C1 segment of cervical spinal cord (tissue), 14 donors: ENCODE data around the gene IRGQ.
A peak's percentile ranks its signal among the peaks of the same experiment; 100 is the strongest.

Experiments used
- DNase-seq, 14 donors: peaks; one replicate each; lab custom pipeline; 2025; lab: John Stamatoyannopoulos, UW

IRGQ gene, protein sequence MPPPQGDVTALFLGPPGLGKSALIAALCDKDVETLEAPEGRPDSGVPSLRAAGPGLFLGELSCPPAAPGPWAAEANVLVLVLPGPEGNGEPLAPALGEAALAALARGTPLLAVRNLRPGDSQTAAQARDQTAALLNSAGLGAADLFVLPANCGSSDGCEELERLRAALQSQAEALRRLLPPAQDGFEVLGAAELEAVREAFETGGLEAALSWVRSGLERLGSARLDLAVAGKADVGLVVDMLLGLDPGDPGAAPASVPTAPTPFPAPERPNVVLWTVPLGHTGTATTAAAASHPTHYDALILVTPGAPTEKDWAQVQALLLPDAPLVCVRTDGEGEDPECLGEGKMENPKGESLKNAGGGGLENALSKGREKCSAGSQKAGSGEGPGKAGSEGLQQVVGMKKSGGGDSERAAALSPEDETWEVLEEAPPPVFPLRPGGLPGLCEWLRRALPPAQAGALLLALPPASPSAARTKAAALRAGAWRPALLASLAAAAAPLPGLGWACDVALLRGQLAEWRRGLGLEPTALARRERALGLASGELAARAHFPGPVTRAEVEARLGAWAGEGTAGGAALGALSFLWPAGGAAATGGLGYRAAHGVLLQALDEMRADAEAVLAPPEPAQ

DNA sequence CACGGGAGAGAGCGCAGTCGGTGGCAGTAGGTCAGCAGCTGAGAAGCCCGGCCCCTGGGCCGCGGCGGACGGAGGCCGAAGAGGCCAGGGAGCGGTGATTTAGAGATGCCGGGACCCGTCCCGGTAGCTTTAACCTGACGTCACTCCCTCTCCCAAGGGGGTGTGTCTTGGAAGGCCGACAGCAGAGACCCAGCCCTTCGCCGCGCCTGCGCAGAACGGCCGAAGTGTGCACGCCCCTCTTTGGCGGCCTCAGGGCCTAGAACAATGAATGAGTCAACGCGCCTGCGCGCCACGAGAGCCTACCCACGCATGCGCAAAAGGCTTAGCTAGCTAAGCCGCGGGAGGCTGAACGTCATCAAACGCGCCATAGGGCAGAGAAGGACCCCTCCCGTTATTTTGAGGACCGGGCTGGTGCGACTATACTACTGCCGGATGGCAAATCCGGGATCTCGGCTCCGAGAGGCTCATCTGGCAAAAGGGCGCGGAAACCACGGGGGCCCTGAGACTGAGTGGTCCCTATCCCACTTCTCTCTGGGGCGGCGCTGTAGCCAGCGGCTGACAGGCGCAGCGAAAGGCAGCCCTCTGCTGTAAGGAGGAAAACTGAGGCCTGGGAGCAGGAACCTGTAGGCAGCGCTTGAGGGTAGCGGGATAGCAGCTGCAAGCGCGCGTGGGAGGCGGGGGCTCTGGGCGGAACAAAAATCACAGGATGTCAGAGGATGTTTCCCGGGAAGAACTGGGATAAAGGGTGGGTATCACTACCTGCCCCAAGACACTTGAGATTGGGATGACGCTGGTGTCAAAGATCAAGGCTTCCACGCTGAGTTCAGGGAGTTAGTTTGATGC lies at the start of gene IRGQ, which contains the start of gene ZNF576:
IRGQ (minus strand) TSS at position 136 of the 843 bp plus-strand sequence. CDS start 796 bp downstream, outside the sequence.
ZNF576 (plus strand) TSS at position 597 of the 843 bp plus-strand sequence. CDS start 514 bp downstream, outside the sequence.
- DNase-seq: peak; percentile 97 to 100 (median 99)

- DNase-seq: no peak
These were observed 48.2 kb upstream of the IRGQ start for GRCh38 chr19:43644181-43644580.

DNA sequence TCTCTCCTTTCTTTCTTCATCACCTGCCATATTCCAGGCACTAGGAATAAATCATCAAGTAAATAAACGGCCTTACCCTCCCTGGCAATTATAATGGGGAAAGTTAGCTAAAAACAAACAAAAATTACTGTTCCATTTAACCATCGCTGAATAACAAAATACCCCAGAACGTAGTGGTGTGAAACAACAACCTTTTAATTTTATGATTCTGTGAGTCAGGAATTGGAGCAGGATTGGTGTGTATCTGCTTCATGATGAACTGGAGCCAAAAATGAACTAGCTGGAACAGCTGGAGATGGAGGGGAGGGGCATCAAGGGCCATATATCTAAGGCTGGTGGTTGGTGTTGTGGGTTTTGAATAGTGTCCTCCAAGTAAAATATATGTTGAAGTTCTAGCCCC lies 47.4 kb upstream of the IRGQ start:
- no peak for DNase-seq

DNA sequence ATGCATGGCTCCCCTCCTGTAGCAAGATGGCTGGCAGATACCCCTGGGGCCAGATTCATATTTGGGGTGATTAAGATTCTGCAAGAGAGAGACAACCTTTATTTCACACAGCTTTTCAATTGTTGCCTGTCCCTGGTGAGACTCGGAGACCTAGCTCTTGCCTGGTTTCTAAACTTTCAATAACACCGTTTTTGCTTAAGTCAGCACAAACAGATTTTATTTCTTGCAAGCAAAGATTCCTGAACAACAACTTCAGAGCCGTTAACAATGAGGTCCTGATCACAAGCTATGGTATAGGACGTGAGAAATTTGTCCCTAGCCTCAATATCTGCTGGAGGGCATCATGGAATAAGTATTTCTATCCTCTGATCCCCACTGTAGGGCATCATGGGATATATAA lies 46.6 kb upstream of the IRGQ start:
- no peak for DNase-seq

GRCh38 chr19:43641333-43641732 lies 45.4 kb upstream of the IRGQ start:
- no peak for DNase-seq

DNA sequence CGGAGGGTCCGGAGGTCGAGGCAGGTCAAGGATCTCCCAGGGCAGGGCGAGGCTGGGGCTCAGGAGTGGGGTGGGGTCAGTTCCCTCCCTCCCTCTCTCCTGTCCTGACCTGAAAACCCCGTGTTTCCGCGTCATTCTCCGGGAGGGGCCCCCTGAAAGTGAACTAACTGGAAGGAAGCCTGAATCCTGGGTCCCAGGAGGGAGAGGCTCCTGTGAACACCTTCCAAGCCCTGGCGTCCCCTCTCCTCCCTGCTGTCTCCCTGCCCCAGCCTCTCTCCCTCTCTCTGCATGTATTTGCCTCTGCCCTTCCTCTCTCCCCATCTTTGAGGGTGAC lies 44.5 kb upstream of the IRGQ start:
- DNase-seq: no peak

DNA sequence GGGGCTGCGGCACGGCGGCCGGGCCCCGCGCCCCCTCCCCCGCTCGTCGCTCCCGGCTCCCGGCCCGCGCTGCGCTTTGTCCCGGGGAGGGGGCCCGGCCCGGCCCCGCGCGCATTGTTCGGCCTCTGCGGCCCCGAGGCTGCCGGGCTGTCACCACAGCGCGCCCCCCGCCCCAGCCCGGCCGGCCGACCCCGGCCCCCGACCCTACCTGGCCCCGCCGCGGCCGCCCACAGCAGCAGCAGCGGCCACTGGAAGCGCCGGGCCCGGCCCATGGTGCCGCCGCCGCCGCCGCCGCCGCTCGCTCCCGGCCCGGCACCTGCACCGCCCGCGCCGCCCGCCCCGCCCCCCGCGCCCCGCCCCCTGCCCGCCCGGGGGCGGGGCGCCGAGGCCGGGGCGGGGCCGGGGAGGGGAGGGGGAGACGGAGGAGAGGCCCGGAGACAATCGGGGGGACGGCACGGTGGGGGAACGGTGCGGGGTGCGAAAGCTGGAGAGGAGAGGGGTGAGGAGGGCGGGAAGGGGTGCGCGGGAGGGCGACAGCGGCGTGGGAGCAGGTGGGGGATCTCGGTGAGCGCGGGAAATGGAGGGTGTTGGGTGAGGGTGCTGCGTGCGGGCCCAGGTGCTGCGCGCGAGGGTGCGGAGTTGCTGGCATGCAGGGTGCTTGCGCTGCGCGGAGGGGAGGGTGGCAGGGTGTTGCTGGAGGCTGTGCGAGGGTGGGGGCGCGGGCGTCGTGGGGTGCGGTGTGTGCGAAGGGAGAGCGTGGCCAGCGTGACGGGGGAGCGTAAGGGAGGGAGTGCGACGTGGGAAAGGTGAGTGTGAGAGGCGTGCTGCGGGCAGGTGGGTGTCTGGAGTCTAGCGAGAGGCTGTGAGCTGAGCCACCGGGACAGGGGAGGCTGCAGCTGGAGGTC lies 43.8 kb upstream of the IRGQ start, which contains the start of gene CADM4:
CADM4 (minus strand) TSS at position 332 of the 905 bp plus-strand sequence; CDS start at position 272, 60 bp downstream.
- peak in 8 of 14 donors; percentile 17 to 67 (median 26) for DNase-seq

- DNase-seq: peak in 3 of 14 donors; percentile 38 to 47 (median 45)
These were observed 43.1 kb upstream of the IRGQ start for GRCh38 chr19:43638995-43639518.

- peak in 9 of 14 donors; percentile 22 to 55 (median 29) for DNase-seq
These were observed 42.5 kb upstream of the IRGQ start for GRCh38 chr19:43638214-43638994.

GRCh38 chr19:43636121-43636683 lies 40.3 kb upstream of the IRGQ start:
- peak in 12 of 14 donors; percentile 14 to 81 (median 59) for DNase-seq

- peak in 1 of 14 donors; percentile 45 for DNase-seq
These were observed 39.6 kb upstream of the IRGQ start for GRCh38 chr19:43635561-43635940.

GRCh38 chr19:43634872-43635560 lies 39.1 kb upstream of the IRGQ start:
- DNase-seq: peak in 13 of 14 donors; percentile 21 to 93 (median 69)

DNA sequence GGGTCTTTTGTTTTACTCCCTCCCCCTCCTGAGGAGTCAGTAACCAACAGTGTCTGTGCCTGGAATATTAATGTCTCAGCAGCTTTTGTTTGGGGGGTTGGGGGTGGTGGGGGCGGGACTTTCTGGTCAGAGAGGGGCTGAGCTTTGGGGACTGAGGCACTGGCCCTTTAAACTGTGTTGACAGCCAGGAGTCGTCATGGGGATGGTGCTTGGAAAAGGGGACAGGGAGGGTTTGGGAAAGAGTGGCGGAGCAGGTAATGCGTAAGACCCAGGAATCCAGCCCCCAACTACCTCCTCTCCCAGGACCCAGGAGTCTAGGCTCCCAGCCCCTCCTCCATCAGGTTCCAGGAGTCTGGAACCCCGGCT lies 38.6 kb upstream of the IRGQ start:
- DNase-seq: peak in 12 of 14 donors; percentile 22 to 80 (median 54)

DNA sequence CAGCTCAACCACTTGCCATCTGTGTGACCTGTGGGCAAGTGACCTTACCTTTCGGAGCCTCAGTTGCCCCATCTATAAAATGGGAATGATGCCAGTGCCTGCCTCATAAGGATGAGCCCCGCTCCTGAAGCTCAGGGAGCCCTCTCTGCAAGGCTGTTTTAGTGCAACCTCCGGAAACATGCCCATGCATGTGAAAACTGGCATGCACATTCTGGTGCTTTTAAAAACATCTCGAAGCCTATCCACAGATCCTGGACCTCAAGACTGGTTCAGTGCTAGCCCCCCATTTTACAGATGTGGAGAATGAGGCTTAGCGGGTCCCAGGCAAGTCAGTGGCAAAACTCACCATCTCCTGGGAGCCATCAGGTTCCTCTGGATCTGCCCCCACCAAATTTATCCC lies 38.1 kb upstream of the IRGQ start:
- DNase-seq: peak in 3 of 14 donors; percentile 8 to 60 (median 45)

DNA sequence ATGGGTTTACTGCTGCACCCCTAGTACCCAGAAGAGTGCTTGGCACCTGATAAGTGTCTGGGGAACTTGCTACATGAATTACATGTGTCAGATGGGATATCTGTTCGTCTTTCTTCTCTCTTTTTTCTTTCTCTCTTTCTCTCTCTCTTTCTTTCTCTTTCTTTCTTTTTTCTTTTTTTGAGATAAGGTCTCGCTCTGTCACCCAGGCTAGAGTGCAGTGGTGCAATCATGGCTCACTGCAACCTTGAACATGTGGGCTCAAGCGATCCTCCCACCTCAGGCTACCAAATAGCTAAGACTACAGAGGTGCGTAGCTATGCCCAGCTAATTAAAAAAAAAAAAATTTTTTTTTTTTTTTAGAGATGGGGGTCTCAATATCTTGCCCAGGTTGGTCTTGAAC lies 37.6 kb upstream of the IRGQ start:
- no peak for DNase-seq

DNA sequence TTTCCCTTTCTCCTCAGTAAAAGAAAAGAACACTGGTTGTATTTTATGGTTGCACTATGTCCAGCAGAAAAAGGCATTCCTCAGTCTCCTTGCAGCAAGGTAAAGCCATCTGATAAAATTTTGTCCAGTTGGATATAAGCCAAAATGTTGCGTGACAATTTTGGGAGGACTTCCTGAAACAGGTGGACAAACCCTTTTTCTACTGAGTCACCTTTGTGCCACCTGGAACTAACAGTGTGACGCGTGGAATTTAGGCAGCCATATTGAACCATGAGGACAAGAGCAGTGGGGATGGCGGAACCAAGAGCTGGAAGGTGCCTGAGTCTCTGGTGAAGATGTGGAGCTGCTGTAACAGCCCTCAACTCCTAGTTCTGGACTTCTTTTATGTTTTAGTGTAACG lies 35.6 kb upstream of the IRGQ start:
- no peak for DNase-seq

DNA sequence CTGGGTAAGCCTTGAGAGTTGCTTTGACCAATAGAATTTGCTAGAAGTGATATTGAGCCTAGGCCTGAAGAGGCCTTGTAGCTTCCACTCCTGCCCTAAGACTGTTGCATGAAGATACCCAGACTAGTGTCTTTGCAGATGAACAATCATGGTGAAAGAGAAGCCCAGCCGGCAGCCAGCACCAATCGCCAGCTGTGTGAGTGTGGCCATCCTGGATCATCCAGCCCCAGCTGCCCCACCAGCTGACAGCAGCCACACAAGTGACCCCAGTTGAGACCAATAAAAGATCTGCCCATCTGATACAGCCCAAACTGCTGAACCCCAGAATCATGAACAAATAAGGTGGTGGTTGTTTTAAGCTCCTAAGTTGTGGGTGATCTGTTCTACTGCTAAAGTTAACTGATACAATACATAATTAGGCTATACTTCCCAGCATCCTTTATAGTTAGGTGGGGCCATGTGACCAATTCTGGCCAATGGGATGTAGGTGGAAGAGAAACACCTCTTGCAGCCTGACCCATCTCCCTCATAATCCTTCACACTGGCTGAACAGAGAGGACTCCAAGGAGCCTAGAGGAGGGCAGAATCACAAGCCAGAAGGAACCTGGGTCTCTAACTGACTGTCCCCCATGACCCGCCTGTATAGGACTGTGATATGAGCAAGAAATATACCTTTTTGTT lies 32.9 kb upstream of the IRGQ start:
- peak in 3 of 14 donors; percentile 2 to 31 (median 3) for DNase-seq

DNA sequence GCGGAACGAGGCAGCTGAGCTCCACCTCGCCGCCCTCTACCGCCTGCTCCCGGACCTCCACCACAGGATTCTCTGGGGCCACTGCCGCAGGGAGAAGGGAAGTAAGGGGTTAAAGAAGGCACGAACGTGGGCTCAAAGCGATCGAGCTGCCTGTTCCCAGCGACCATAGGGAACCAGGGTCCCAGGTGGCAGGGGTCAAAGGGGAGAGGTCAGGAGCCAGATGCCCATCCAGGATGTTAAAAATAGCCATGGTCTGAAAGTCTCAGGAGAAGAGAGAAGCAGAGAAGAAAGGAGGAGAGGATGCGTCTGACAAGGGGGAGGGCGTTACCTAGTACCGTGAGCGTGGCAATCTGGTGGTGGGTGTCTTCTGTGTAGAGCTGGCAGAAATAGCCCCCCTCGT lies 30.9 kb upstream of the IRGQ start:
- DNase-seq: no peak
